Panc1 (cell line): ENCODE results near the gene SF3A1. TPM values are rescaled to one million over a fixed set of nuclear protein-coding genes. Genes with fewer than 3 reads are reported as not detected.

Experiments used
- ATAC-seq: fragments of 200-7000 bp; cut with Tn5 transposase; 2 replicates; pipeline ENCODE4 v1.9.1; 2020; ENCODE audit warnings: mild to moderate bottlenecking, moderate library complexity
- BruUV-seq: library from RNA; stranded (reverse); fragments of 400-500 nt; replicated peaks from 2 replicates; lab custom pipeline; 2021; lab: Mats Ljungman, UMichigan
- CTCF ChIA-PET: fragments of 300-600 bp; sonication (Branson Sonifier 250); formaldehyde crosslinking; loops from one replicate; lab custom pipeline; 2022; ENCODE audit warnings: antibody characterized with exemption; lab: Charles Lee
- POLR2A ChIA-PET: fragments of 300-600 bp; sonication (Branson Sonifier 250); formaldehyde crosslinking; loops from one replicate; lab custom pipeline; 2022; ENCODE audit warnings: antibody characterized with exemption; lab: Charles Lee
- DNase-seq: peaks from one replicate; pipeline ENCODE4 v3.0.0-alpha.2; 2010; ENCODE audit warnings: low read depth, low spot score
- H3K27ac ChIP-seq: 2 replicates; pipeline ENCODE4 v1.5.1; 2011; ENCODE audit warnings: mild to moderate bottlenecking, low read length, inconsistent platforms
- H3K27me3 ChIP-seq: fragments of 200-500 bp; sonication (Bioruptor generic); 2 replicates; pipeline ENCODE4 v1.6.0; 2014; ENCODE audit warnings: low read length, inconsistent platforms; ENCODE audit not compliant: control insufficient read depth, insufficient read depth
- H3K36me3 ChIP-seq: fragments of 200-500 bp; sonication (Bioruptor generic); 2 replicates; pipeline ENCODE4 v1.5.1; 2014; ENCODE audit warnings: inconsistent platforms, mild to moderate bottlenecking, low read length, moderate library complexity; ENCODE audit not compliant: control insufficient read depth, insufficient read depth
- H3K4me1 ChIP-seq: 2 replicates; pipeline ENCODE4 v1.5.1; 2011; ENCODE audit warnings: inconsistent platforms, mild to moderate bottlenecking, low read length, moderate library complexity; ENCODE audit not compliant: control insufficient read depth, insufficient read depth
- H3K4me3 ChIP-seq, 2 experiments: 2 replicates each; pipeline ENCODE4 v1.5.1; 2011 to 2012; ENCODE audit warnings: low read depth in 2 of 2, low read length in 2 of 2, mild to moderate bottlenecking in 2 of 2, inconsistent platforms in 1 of 2, moderate library complexity in 1 of 2
- H3K9me3 ChIP-seq: fragments of 200-500 bp; sonication (Bioruptor generic); 2 replicates; pipeline ENCODE4 v1.5.1; 2014; ENCODE audit warnings: low read depth, mild to moderate bottlenecking, inconsistent platforms, low read length, moderate library complexity; ENCODE audit not compliant: control insufficient read depth, insufficient read depth
- POLR2AphosphoS5 ChIP-seq: IDR thresholded peaks from 2 replicates; pipeline ENCODE4 v1.6.1; 2012; ENCODE audit warnings: mild to moderate bottlenecking, low read depth, low read length, moderate library complexity
- SIN3A ChIP-seq: IDR thresholded peaks from 2 replicates; pipeline ENCODE4 v1.6.1; 2012; ENCODE audit warnings: low read depth, mild to moderate bottlenecking, low read length, moderate library complexity, borderline replicate concordance; ENCODE audit not compliant: insufficient read depth
- TCF7L2 ChIP-seq: IDR thresholded peaks from 2 replicates; pipeline ENCODE4 v1.6.1; 2011; ENCODE audit warnings: mild to moderate bottlenecking, low read depth, low read length, inconsistent platforms
- in situ Hi-C: cut with HindIII; loops from 2 replicates; pipeline ENCODE4 v1.10.0; 2016; ENCODE audit warnings: low sequenced_read_pairs, low pct_unique_long_range_greater_than_20kb
- intact Hi-C: fragments of 100-400 bp; cut with micrococcal nuclease; formaldehyde crosslinking; loops from one replicate; pipeline ENCODE4 v1.10.0; 2022; ENCODE audit not compliant: unreplicated experiment
- total RNA-seq: library from RNA; stranded (reverse); gene quantifications from one replicate; pipeline ENCODE4 v1.2.1, GENCODE V29; 2021; ENCODE audit not compliant: unreplicated experiment
- TF ChIP-seq, protein P1 (sequence below), 2 experiments: IDR thresholded peaks; 2 replicates each; pipeline ENCODE4 v1.6.1; 2011 to 2012; ENCODE audit warnings: low read depth in 2 of 2, control low read depth in 1 of 2, low read length in 1 of 2, mild to moderate bottlenecking in 1 of 2, moderate library complexity in 1 of 2; ENCODE audit not compliant: insufficient read depth in 1 of 2
- TF ChIP-seq, protein P2 (sequence below): fragments of 450-650 bp; IDR thresholded peaks from 2 replicates; pipeline ENCODE4 v1.5.1; 2017; ENCODE audit warnings: mild to moderate bottlenecking

Gene SF3A1
- total RNA-seq, 1 experiment from 2014 or later = 176 TPM

DNA sequence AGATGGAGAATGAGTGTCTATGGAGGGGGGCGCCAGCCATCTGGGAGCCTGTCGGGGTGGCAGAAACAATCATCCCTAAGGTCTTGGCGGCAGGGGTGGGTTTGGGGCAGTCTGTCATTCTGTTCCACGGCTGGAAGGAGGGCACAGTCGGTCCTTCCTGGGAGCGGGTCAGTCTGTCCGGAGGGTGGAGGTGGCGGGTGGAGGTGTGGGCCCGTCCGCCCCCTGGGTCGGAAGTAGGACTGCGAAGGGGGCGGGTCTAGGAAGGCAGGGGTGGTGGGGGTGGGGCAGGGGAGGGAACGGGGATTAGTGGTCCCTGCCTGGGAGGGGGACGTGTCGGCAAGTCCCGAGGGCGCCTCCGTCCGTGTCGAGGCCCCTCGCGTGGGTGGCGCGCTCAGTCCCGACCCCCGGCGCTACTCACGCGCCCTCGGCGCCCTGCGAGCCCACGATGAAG lies 30.4 kb downstream of the SF3A1 start:
- no peaks in the 10 kb centered on the region for H3K27me3 ChIP-seq
- ATAC-seq (peak; percentile 77), DNase-seq (no peak)
- TF ChIP-seq POLR2AphosphoS5 (no peak), SIN3A (peak; percentile 75; the same call in 1 of the 2 replicates), TCF7L2 (no peak)
- TF ChIP-seq, protein P1, sequence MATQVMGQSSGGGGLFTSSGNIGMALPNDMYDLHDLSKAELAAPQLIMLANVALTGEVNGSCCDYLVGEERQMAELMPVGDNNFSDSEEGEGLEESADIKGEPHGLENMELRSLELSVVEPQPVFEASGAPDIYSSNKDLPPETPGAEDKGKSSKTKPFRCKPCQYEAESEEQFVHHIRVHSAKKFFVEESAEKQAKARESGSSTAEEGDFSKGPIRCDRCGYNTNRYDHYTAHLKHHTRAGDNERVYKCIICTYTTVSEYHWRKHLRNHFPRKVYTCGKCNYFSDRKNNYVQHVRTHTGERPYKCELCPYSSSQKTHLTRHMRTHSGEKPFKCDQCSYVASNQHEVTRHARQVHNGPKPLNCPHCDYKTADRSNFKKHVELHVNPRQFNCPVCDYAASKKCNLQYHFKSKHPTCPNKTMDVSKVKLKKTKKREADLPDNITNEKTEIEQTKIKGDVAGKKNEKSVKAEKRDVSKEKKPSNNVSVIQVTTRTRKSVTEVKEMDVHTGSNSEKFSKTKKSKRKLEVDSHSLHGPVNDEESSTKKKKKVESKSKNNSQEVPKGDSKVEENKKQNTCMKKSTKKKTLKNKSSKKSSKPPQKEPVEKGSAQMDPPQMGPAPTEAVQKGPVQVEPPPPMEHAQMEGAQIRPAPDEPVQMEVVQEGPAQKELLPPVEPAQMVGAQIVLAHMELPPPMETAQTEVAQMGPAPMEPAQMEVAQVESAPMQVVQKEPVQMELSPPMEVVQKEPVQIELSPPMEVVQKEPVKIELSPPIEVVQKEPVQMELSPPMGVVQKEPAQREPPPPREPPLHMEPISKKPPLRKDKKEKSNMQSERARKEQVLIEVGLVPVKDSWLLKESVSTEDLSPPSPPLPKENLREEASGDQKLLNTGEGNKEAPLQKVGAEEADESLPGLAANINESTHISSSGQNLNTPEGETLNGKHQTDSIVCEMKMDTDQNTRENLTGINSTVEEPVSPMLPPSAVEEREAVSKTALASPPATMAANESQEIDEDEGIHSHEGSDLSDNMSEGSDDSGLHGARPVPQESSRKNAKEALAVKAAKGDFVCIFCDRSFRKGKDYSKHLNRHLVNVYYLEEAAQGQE (IDR thresholded peaks at IDR 0.05; ENCODE audit: insufficient read depth in 1 of 2, low read depth in 2 of 2, low read length in 1 of 2) = no peak
- TF ChIP-seq, protein P2, sequence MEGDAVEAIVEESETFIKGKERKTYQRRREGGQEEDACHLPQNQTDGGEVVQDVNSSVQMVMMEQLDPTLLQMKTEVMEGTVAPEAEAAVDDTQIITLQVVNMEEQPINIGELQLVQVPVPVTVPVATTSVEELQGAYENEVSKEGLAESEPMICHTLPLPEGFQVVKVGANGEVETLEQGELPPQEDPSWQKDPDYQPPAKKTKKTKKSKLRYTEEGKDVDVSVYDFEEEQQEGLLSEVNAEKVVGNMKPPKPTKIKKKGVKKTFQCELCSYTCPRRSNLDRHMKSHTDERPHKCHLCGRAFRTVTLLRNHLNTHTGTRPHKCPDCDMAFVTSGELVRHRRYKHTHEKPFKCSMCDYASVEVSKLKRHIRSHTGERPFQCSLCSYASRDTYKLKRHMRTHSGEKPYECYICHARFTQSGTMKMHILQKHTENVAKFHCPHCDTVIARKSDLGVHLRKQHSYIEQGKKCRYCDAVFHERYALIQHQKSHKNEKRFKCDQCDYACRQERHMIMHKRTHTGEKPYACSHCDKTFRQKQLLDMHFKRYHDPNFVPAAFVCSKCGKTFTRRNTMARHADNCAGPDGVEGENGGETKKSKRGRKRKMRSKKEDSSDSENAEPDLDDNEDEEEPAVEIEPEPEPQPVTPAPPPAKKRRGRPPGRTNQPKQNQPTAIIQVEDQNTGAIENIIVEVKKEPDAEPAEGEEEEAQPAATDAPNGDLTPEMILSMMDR = no peak
- no peaks in the 10 kb centered on the region; the same call in 1 of the 2 replicates for H3K36me3 ChIP-seq
- intact Hi-C loops (no loop called here), in situ Hi-C loops (no loop called here)
- H3K9me3 ChIP-seq = no peaks in the 10 kb centered on the region
- BruUV-seq = no TSS peak
- ChIA-PET POLR2A (no interaction called here), CTCF (interaction anchor here (2.3 kb wide), 1 partner anchor 38 kb away, joined by 11 read pairs; no protein-coding TSS in a partner anchor)
- H3K27ac ChIP-seq = peak overlapping the region; percentile 61; the same call in 1 of the 2 replicates
- peaks cover 16% of the 10 kb centered on the region for H3K4me1 ChIP-seq
- peak overlapping the region; percentile 60 to 61 for H3K4me3 ChIP-seq

DNA sequence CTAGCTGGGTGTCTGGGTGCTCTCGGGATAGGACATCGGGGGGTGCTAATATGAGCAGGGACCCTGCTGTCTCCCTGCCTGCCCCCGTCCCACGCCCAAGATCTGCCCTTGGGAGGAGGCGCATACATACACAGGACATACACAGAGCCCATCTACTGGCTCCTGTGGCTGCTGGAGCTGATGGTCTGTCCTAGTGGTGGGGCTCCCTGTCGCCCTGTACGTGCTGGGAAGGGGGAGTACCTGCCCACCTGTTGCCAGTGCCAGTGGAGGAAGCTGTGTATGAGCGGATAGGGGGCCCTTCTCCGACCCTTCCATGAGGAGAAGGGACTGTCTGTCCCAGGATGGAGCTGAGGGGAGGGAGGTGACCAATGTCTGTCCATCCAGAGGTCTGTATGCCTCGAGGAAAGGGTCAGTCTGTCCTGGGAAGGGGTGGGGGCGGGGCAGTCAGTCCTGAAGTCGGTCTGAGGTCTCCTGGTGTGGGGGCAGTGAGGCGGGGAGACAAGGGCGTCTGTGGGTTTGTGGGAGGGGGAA lies 30.9 kb downstream of the SF3A1 start:
- ATAC-seq (no peak), DNase-seq (no peak)
- POLR2A ChIA-PET = interaction anchor here (0.6 kb wide), 1 partner anchor 408 kb away, joined by 3 read pairs; no protein-coding TSS in a partner anchor
- no TSS peak for BruUV-seq
- Histone ChIP-seq H3K36me3 (no peaks in the 10 kb centered on the region; the same call in 1 of the 2 replicates), H3K27ac (peak overlapping the region; percentile 61; the same call in 1 of the 2 replicates), H3K4me3 (peak overlapping the region; percentile 60 to 61), H3K4me1 (peaks cover 16% of the 10 kb centered on the region), H3K27me3 (no peaks in the 10 kb centered on the region), H3K9me3 (no peaks in the 10 kb centered on the region)
- TF ChIP-seq, protein P1 (IDR thresholded peaks at IDR 0.05; ENCODE audit: insufficient read depth in 1 of 2, low read depth in 2 of 2, low read length in 1 of 2) = no peak
- TF ChIP-seq SIN3A = no peak
- in situ Hi-C loops (no loop called here), intact Hi-C loops (no loop called here)
- CTCF ChIA-PET = interaction anchor here (1.4 kb wide), 1 partner anchor 38 kb away, joined by 5 read pairs; no protein-coding TSS in a partner anchor
